ENCODE data around the gene CLTA. TPM values are rescaled to one million over a fixed set of nuclear protein-coding genes. Genes with fewer than 3 reads are reported as not detected.

The CLTA gene
- total RNA-seq, 1 donor from 2014 or later: 185 TPM

DNA sequence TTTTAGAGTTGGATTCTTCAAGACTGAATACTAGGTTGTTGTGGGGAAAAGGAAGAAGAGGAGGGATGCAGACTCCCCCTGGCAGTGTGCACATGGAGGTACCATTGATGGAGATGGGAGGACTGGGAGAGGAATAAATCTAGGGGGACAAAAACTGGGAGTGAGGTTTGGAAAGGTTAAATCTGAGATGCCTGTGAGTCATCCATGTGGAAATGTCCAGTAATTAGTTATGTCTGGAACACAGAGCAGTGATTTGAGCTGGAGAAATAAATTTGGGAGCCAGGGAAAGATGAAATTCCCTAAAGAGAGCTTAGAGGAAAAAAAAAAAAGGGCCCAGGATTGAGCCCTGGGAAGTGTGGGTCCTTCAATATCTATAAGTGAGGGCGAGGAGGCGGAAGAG is 29.5 kb upstream of the CLTA start:
- no peak for DNase-seq (ENCODE audit: low spot score, unreplicated experiment)
- H3K27me3 Mint-ChIP-seq: peaks cover 18% of the 10 kb centered on the region
- no peak overlapping the region for H3K4me3 Mint-ChIP-seq (ENCODE audit: low read depth)
- no peaks in the 10 kb centered on the region for H3K9me3 Mint-ChIP-seq (ENCODE audit: low read depth)
- TF ChIP-seq, protein P1, sequence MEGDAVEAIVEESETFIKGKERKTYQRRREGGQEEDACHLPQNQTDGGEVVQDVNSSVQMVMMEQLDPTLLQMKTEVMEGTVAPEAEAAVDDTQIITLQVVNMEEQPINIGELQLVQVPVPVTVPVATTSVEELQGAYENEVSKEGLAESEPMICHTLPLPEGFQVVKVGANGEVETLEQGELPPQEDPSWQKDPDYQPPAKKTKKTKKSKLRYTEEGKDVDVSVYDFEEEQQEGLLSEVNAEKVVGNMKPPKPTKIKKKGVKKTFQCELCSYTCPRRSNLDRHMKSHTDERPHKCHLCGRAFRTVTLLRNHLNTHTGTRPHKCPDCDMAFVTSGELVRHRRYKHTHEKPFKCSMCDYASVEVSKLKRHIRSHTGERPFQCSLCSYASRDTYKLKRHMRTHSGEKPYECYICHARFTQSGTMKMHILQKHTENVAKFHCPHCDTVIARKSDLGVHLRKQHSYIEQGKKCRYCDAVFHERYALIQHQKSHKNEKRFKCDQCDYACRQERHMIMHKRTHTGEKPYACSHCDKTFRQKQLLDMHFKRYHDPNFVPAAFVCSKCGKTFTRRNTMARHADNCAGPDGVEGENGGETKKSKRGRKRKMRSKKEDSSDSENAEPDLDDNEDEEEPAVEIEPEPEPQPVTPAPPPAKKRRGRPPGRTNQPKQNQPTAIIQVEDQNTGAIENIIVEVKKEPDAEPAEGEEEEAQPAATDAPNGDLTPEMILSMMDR (IDR thresholded peaks at IDR 0.05; ENCODE audit: unreplicated experiment): no peak
- no peak overlapping the region for H3K27ac Mint-ChIP-seq
- H3K4me1 Mint-ChIP-seq (ENCODE audit: low read depth): peaks cover 4% of the 10 kb centered on the region
- H3K36me3 Mint-ChIP-seq (ENCODE audit: insufficient read depth): no peaks in the 10 kb centered on the region

DNA sequence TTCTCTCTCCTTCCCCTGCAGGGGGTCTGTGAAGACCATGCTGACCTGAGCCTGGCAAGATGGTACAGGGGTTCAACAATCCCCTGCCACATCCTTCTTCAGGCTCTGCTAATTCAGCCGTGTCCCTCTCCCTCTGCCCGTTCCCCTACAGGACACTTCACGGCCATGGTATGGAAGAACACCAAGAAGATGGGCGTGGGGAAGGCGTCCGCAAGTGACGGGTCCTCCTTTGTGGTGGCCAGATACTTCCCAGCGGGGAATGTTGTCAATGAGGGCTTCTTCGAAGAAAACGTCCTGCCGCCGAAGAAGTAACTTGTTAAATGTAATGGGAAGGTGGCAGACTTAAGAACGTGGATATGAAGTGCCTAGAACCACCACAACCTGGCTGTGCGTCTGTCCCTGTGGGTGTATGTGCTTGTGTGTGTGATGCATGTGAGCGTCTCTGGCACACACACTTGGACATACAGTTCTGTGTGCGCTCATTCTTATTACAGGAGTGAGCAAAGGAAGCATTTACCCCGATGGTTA is 28.4 kb upstream of the CLTA start:
- Mint-ChIP-seq H3K27ac (peak overlapping the region; percentile 85), H3K4me1 (ENCODE audit: low read depth) (peaks cover 4% of the 10 kb centered on the region), H3K9me3 (ENCODE audit: low read depth) (no peaks in the 10 kb centered on the region), H3K36me3 (ENCODE audit: insufficient read depth) (no peaks in the 10 kb centered on the region), H3K4me3 (ENCODE audit: low read depth) (no peak overlapping the region), H3K27me3 (peaks cover 22% of the 10 kb centered on the region)
- DNase-seq (ENCODE audit: low spot score, unreplicated experiment): no peak
- TF ChIP-seq, protein P1 (IDR thresholded peaks at IDR 0.05; ENCODE audit: unreplicated experiment): no peak

DNA sequence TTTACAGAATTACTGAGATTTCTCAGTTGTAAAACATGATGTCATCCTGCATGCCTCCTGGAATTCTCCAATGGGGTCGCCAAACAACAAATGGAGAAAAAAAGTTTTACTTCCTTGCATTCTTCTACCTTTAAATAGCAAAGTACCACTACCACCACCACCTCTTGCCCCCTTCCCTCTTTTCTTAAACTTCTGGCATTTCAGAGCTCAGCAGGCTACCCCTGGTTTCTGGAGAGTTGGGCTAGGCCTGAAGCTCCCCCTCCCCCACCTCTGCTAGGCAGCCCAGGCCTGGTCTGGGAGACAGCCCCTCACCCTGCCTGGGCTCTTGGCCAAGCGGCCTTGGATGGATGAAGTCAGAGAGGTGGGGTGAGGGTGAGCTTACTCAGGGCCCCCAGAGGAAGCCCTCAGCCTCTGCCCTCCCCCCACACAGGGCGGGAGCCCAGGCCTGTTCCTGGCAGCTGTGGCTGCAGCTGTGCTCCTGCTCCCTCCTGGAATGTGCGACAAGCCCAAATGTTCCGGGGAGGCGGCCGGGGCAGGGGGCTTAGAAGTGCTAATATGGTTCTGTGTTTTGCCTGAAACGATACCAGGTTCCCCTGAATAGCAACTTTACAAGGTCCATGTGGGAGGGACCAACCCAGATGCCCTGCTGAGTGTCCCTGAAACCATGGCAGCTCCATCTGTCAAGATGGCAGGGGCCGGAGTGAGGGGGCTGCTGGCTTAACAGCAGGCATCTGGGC is 27.5 kb upstream of the CLTA start:
- Mint-ChIP-seq H3K27me3 (peaks cover 22% of the 10 kb centered on the region), H3K4me1 (ENCODE audit: low read depth) (peaks cover 4% of the 10 kb centered on the region), H3K36me3 (ENCODE audit: insufficient read depth) (no peaks in the 10 kb centered on the region), H3K9me3 (ENCODE audit: low read depth) (no peaks in the 10 kb centered on the region), H3K4me3 (ENCODE audit: low read depth) (no peak overlapping the region), H3K27ac (peak overlapping the region; percentile 91)
- TF ChIP-seq, protein P1 (IDR thresholded peaks at IDR 0.05; ENCODE audit: unreplicated experiment): no peak
- DNase-seq (ENCODE audit: low spot score, unreplicated experiment): no peak

DNA sequence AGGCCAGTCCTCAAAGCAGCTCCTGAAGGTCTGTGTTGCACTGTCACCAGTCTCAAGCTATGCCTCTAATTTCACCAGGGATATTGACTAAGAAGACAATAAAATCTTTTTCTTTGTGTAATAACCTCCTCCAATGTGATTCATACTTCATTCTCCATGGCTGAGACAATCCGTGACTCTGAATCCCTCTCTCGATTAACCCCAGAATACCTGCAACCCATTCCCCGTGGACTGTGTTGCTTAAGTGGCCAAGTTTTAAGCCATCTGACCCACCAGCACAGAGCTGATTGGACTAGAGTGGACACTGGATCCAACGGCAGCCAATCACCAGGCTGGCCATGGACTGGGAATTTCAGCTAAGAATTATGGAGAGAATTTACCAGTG is 26.9 kb upstream of the CLTA start:
- H3K27ac Mint-ChIP-seq: no peak overlapping the region
- TF ChIP-seq, protein P1 (IDR thresholded peaks at IDR 0.05; ENCODE audit: unreplicated experiment): no peak
- H3K36me3 Mint-ChIP-seq (ENCODE audit: insufficient read depth): no peaks in the 10 kb centered on the region
- no peak overlapping the region for H3K4me3 Mint-ChIP-seq (ENCODE audit: low read depth)
- no peak for DNase-seq (ENCODE audit: low spot score, unreplicated experiment)
- H3K4me1 Mint-ChIP-seq (ENCODE audit: low read depth): peaks cover 4% of the 10 kb centered on the region
- peaks cover 22% of the 10 kb centered on the region for H3K27me3 Mint-ChIP-seq
- no peaks in the 10 kb centered on the region for H3K9me3 Mint-ChIP-seq (ENCODE audit: low read depth)

DNA sequence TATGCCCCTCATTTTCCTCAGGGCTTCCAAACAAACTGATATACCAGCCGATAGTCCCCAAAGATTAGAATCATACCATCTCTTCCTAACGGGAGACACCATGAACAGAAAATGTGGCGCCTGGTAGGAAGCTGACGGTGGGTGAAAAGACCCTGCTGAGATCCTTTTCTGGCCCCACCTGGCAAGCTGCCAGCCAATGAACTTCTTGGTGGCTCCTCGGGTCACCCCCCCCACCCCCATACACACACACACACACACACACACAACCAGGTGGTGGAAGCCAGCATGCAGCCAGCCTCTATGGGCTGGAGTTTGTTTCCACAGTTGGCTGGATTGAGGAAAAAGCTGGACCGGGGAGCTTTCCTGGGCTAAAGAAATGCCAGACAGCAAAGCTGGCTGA is 26.3 kb upstream of the CLTA start:
- TF ChIP-seq, protein P1 (IDR thresholded peaks at IDR 0.05; ENCODE audit: unreplicated experiment): no peak
- Mint-ChIP-seq H3K9me3 (ENCODE audit: low read depth) (no peaks in the 10 kb centered on the region), H3K27me3 (peaks cover 22% of the 10 kb centered on the region), H3K27ac (no peak overlapping the region), H3K4me3 (ENCODE audit: low read depth) (no peak overlapping the region), H3K4me1 (ENCODE audit: low read depth) (peaks cover 4% of the 10 kb centered on the region), H3K36me3 (ENCODE audit: insufficient read depth) (no peaks in the 10 kb centered on the region)
- no peak for DNase-seq (ENCODE audit: low spot score, unreplicated experiment)
